NCI-H524 treated with DMSO at 0.1 percent for 48 hours (cell line): ENCODE measurements around the gene ZKSCAN7.
"Not testable (repeated sequence)": the region's sequence is repeated elsewhere in the genome, so short reads cannot be mapped to it uniquely, and the experiment has no call there.

Experiments
- DNase-seq: peaks from one replicate; lab custom pipeline; 2025; lab: John Stamatoyannopoulos, UW

The ZKSCAN7 gene

DNA sequence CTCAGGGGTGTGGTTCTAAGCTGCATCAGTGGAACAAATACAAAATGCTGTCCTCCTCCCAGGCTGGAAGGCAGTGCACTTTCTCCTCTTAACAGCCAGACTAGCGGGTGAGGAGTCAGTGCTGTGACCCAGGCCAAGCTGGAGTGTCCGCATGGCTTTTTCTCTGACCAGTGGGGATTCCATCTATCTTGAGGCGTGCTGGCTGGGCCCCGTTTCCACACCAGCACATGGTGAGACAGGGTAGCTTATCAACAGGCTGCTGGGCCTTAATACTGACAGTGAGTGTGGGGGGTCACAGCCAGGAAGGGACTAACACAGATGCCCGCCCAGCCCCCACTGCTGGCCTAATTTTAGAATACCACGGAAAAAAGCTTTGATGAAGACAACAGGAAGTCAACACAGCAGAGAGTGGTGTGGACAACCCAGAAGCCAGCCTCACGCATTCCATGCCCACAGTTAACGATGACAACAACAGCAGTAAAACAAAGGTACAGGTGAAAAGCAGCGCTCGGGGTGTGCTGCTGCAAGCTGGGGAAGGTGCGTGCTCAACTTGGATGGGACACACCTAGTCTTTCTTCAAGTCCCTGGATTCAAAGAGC is 22.5 kb downstream of the ZKSCAN7 start:
- DNase-seq = not testable (repeated sequence)

DNA sequence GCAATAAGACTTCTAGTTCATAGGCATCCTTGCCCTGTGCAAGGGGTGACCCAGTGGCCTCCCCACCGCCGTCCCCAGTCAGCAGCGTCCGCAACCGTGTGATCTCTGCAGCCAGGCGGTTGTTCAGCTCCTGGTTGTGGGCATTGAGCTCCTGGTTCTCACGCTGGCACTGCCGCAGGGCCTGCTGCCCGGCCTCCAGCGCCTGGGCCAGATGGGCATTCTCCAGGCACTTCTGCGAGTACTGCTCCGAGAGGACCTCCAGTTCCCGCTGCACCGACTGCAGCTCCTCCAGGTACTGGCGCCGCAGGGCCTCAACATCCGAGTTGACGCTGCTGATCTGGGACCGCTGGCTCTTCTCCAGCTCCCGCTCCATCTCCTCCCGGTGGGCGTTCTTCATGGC is 23.3 kb downstream of the ZKSCAN7 start:
- not testable (repeated sequence) for DNase-seq

DNA sequence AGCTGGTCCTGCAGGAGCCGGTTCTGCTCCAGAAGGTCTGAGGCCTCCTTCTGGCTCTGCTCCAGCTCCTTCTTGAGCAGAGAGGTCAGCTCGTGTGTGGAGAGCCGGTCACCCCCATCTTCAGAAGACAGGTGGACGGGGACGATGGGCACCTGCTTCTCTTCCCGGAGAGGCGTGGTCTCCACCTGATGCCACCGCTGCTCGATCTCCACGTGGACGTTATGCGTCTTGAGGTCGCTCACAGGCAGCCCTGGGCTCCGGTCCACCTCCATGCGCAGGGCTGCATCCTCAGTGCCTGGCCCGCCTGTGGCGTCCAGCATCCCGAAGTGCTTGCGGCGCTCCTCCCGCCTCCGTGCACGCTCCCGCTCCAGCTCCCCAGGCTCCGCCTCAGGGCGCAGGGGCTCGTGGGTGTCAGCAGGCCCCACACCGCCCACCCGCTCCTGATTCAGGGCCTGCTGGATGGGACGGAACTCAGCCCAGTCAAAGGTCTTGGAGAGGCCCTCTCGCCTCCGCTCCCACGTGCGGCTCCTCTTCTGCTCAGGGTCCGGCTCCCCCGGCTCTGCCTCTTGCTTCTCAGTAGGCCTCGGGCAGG is 24.0 kb downstream of the ZKSCAN7 start:
- DNase-seq = not testable (repeated sequence)

DNA sequence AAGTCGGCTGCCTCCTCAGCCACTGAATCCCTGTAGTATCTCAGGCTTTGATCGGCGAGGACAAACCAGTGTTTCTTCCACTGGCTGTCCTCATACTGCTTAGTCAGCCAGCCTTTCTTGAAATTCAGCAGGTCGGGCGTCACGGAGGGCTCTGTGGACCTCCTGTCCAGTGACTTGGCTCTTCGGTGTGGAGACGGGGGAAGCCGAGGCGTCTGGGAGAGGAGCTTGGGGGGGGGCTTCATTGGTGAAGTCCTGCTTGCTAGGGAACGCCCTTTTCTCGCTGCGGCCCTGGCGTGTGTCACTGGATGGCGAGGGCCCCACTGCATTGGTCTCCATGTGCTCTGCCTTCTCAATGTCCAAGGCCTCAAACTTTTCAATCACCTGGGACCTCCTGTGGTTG is 24.8 kb downstream of the ZKSCAN7 start:
- DNase-seq = not testable (repeated sequence)

- not testable (repeated sequence) for DNase-seq
Observed at GRCh38 chr3:44580971-44581370, 26.0 kb downstream of the ZKSCAN7 start.

DNA sequence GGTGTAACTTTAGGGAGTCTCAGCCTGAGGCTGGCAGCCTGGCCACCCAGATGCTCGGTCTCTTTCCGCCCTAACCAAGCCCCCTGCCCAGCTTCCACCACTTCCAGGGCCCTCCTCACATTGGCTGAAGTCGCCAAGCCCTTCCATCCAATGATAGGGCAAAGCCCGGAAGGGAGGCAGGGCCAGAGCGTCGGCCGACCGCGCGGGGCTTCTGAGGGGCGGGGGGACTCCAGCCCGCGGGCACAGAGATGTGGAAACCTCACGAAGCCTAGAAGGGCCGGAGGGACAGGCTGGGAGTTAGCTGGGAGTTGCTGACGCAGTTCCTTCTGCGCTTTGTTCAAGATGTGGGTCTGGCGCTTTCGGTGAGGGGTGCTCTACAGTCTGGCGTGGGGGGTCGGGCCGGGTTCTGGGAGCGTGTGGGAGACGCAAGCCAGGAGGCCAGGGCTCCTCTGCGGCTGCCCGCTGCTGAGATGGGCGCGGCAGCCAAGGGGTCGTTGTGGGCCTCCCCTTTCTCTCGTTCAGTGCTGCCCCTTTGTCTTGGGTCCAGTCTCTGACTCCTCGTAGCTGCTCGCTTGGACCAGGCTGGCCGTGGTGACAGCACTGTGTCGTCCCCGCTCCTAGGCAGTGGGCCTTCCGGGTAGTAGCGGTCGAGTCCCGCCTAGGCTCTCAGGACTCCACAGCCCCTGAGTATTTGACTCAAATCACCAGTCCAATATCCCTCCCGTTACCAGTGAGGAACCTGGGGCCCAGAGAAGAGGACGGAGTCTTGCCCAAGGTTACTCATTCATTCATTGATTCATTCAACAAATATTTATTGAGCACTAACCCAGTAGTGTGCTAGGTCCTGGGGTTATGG is 29.9 kb downstream of the ZKSCAN7 start, which contains the start of gene ZNF660:
Gene ZNF660 (plus strand): TSS at position 319 of the 856 bp plus-strand sequence. CDS start 9,230 bp downstream, outside the sequence.
- peak; percentile 33 for DNase-seq

GRCh38 chr3:44596621-44597020 is 41.6 kb downstream of the ZKSCAN7 start:
- no peak for DNase-seq

DNA sequence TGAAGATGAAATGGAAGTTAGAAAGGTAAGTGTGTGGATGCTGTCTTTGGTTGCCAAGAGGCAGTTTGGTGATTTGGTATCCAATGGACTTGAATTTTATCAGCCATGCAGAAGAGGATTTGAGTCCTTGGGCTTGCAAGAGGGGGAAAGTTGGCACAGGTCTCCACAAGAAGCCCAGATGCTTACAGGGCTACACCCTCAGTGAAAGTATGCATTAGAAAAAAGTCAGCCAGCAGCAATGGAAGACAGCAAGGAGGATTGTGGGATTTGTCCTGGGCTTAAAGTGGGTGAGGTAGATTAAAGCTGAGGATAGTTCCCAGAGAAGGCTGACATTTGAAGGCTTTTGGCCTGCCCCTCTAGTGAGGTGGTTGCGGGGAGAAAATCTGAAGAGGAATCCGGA is 46.8 kb downstream of the ZKSCAN7 start:
- no peak for DNase-seq

- no peak for DNase-seq
Observed at GRCh38 chr3:44612678-44613077, 57.7 kb downstream of the ZKSCAN7 start.
